Thyroid gland (tissue), 4 donors: ENCODE measurements around the gene KLF6.

Experiments
- CTCF ChIP-seq, 6 experiments: fragments of 200-600 bp in 3 of 6; fragments of 450-650 bp in 3 of 6; sonication (generic) in 3 of 6; IDR thresholded peaks; one replicate each; pipeline ENCODE4 v1.5.1; 2016 to 2019; ENCODE audit warnings: antibody characterized with exemption in 6 of 6, mild to moderate bottlenecking in 2 of 6, inconsistent platforms in 1 of 6, moderate library complexity in 1 of 6
- POLR2A ChIP-seq, 2 donors: fragments of 450-650 bp; IDR thresholded peaks; one replicate each; pipeline ENCODE4 v1.6.1; 2017; ENCODE audit warnings: antibody characterized with exemption in 2 of 2, mild to moderate bottlenecking in 2 of 2, moderate library complexity in 1 of 2

GRCh38 chr10:3749011-3749410 lies 36.0 kb downstream of the KLF6 start:
- TF ChIP-seq CTCF (IDR thresholded peaks at IDR 0.05) (no peak), POLR2A (IDR thresholded peaks at IDR 0.05) (no peak)
